Spleen (tissue), 11 donors: ENCODE data around the gene MRPS18A. TPM values are rescaled to one million over a fixed set of nuclear protein-coding genes. Genes with fewer than 3 reads are reported as not detected.

Source experiments
- DNase-seq: peaks from one replicate; pipeline ENCODE4 v3.0.0-alpha.2; 2020
- H3K27ac ChIP-seq, 8 donors: fragments of 200-600 bp; sonication (generic) in 7 of 8; 1 replicate in 4 of 8; 2 replicates in 4 of 8; pipeline versions ENCODE4 v1.5.0 to v1.8.0; 2016 to 2021; ENCODE audit warnings: inconsistent platforms in 4 of 8, mild to moderate bottlenecking in 4 of 8, moderate library complexity in 1 of 8
- H3K27me3 ChIP-seq, 7 donors: fragments of 200-600 bp; sonication (generic) in 6 of 7; replicated peaks in 1 of 7; 1 replicate in 4 of 7; 2 replicates in 3 of 7; pipeline versions ENCODE4 v1.5.0 to v1.8.0; 2016 to 2021; ENCODE audit warnings: inconsistent platforms in 3 of 7, mild to moderate bottlenecking in 1 of 7
- H3K36me3 ChIP-seq, 6 donors: fragments of 200-600 bp; sonication (generic) in 5 of 6; 1 replicate in 4 of 6; 2 replicates in 2 of 6; pipeline versions ENCODE4 v1.5.0 to v1.8.0; 2016 to 2021; ENCODE audit warnings: inconsistent platforms in 2 of 6
- H3K4me1 ChIP-seq, 6 donors: fragments of 200-600 bp; sonication (generic) in 5 of 6; 1 replicate in 3 of 6; 2 replicates in 3 of 6; pipeline versions ENCODE4 v1.5.0 to v1.8.0; 2016 to 2021; ENCODE audit warnings: inconsistent platforms in 3 of 6
- H3K4me3 ChIP-seq, 8 donors: fragments of 200-600 bp; sonication (generic) in 7 of 8; 1 replicate in 4 of 8; 2 replicates in 4 of 8; pipeline versions ENCODE4 v1.5.0 to v1.8.0; 2016 to 2021; ENCODE audit warnings: inconsistent platforms in 4 of 8, mild to moderate bottlenecking in 4 of 8, moderate library complexity in 2 of 8
- H3K9me3 ChIP-seq, 8 donors: fragments of 200-600 bp; sonication (generic) in 7 of 8; 1 replicate in 4 of 8; 2 replicates in 4 of 8; pipeline versions ENCODE4 v1.5.0 to v1.8.0; 2016 to 2021; ENCODE audit warnings: inconsistent platforms in 4 of 8
- POLR2A ChIP-seq, 3 donors: fragments of 450-650 bp; IDR thresholded peaks; one replicate each; pipeline ENCODE4 v1.5.1; 2017; ENCODE audit warnings: antibody characterized with exemption in 3 of 3, mild to moderate bottlenecking in 1 of 3
- POLR2AphosphoS5 ChIP-seq, 3 donors: sonication (generic); formaldehyde crosslinking; IDR thresholded peaks; one replicate each; pipeline ENCODE4 v1.5.1; 2017; ENCODE audit warnings: antibody characterized with exemption in 3 of 3
- WGBS, 5 donors: extraction: QIAGEN DNeasy Blood & Tissue Kit in 3 of 5; methylation state at CpG; one replicate each; pipeline versions ENCODE4 v1.1.5 to v1.1.7; 2013 to 2018; 5-methylcytosine and 5-hydroxymethylcytosine counted together
- intact Hi-C: fragments of 100-400 bp; cut with DNase I; formaldehyde crosslinking; loops from one replicate; pipeline ENCODE4 v1.15.0; 2023; ENCODE audit warnings: low total_unique reads
- polyA plus RNA-seq, 3 donors: library from polyadenylated mRNA; stranded (reverse); fragments of 200-250 nt; gene quantifications; one replicate each; pipeline ENCODE4 v1.2.1, GENCODE V29; 2013
- total RNA-seq, 7 donors: library from RNA; depleted of rRNA in 3 of 7; stranded (reverse); fragments of >200 nt in 3 of 7; fragmentation: NEBNext Ultra II Directional in 4 of 7; extraction: Animal tissue kit (Norgen Biotek cat#: 25700) in 4 of 7; gene quantifications; one replicate each; pipeline versions ENCODE4 v1.1.0 to v1.2.1, GENCODE V29; 2016 to 2021
- TF ChIP-seq, protein P1 (sequence below), 11 experiments: fragments of 200-600 bp in 7 of 11; fragments of 450-650 bp in 4 of 11; sonication (generic) in 4 of 11; IDR thresholded peaks in 8 of 11; conservative IDR thresholded peaks in 3 of 11; 1 replicate in 7 of 11; 2 replicates in 4 of 11; pipeline versions ENCODE4 v1.4.0 to v1.8.0; 2016 to 2021; ENCODE audit warnings: antibody characterized with exemption in 11 of 11, inconsistent platforms in 4 of 11, mild to moderate bottlenecking in 1 of 11
- donor health status: healthy with polysubstance abuse.
- donor health status: DM: no; HTN: no; CAD: no; lungs with moderate emphysema.
- donor health status: DM: no; HTN: no; CAD: no.
- donor health status: Bipolar disorder and iron deficiency.
- donor health status: healthy.
- donor health status: DM: no; HTN: no; CAD: no.
- donor health status: DM: yes; HTN: yes; CAD: no.

Gene MRPS18A
- total and polyA plus RNA-seq, 10 donors = 28.0 to 48.6 (median 31.5) TPM

GRCh38 chr6:43724914-43725642 is 37.5 kb upstream of the MRPS18A start:
- TF ChIP-seq, protein P1, sequence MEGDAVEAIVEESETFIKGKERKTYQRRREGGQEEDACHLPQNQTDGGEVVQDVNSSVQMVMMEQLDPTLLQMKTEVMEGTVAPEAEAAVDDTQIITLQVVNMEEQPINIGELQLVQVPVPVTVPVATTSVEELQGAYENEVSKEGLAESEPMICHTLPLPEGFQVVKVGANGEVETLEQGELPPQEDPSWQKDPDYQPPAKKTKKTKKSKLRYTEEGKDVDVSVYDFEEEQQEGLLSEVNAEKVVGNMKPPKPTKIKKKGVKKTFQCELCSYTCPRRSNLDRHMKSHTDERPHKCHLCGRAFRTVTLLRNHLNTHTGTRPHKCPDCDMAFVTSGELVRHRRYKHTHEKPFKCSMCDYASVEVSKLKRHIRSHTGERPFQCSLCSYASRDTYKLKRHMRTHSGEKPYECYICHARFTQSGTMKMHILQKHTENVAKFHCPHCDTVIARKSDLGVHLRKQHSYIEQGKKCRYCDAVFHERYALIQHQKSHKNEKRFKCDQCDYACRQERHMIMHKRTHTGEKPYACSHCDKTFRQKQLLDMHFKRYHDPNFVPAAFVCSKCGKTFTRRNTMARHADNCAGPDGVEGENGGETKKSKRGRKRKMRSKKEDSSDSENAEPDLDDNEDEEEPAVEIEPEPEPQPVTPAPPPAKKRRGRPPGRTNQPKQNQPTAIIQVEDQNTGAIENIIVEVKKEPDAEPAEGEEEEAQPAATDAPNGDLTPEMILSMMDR (IDR thresholded peaks at IDR 0.05 in 8 of 11, conservative IDR thresholded peaks at IDR 0.05 in 3 of 11) = no peak
- TF ChIP-seq POLR2A (IDR thresholded peaks at IDR 0.05) = no peak
- peak; percentile 75 to 95 (median 89) for TF ChIP-seq POLR2AphosphoS5 (IDR thresholded peaks at IDR 0.05)
- H3K4me1 ChIP-seq = peaks cover 13 to 32% (median 23%) of the 10 kb centered on the region in 6 donors
- peak overlapping the region in 6 of 8 donors; percentile 41 to 76 (median 54) for H3K27ac ChIP-seq
- DNase-seq = peak; percentile 94
- H3K9me3 ChIP-seq = peaks cover 0 to 8% (median 7%) of the 10 kb centered on the region in 8 donors
- H3K27me3 ChIP-seq = peaks cover 0 to 3% (median 0%) of the 10 kb centered on the region in 7 donors
- 14 to 52% (median 25%) methylated on average over 6 to 17 of the region's 17 CpGs for WGBS, 5 donors
- intact Hi-C loops = loop anchor here (5.0 kb wide), 1 partner anchor 352 kb away; no protein-coding TSS in a partner anchor
- H3K4me3 ChIP-seq = peak overlapping the region in 1 of 8 donors; percentile 32
- H3K36me3 ChIP-seq = no peaks in the 10 kb centered on the region

GRCh38 chr6:43724354-43724753 is 36.8 kb upstream of the MRPS18A start:
- no peaks in the 10 kb centered on the region for H3K36me3 ChIP-seq
- H3K4me1 ChIP-seq = peaks cover 13 to 32% (median 23%) of the 10 kb centered on the region in 6 donors
- peaks cover 0 to 1% (median 0%) of the 10 kb centered on the region in 8 donors for H3K9me3 ChIP-seq
- H3K27me3 ChIP-seq = peaks cover 0 to 10% (median 0%) of the 10 kb centered on the region in 7 donors
- 17 to 45% (median 39%) methylated on average over 2 of the region's 2 CpGs for WGBS, 5 donors
- TF ChIP-seq POLR2AphosphoS5 (IDR thresholded peaks at IDR 0.05) (no peak), POLR2A (IDR thresholded peaks at IDR 0.05) (no peak)
- TF ChIP-seq, protein P1 (IDR thresholded peaks at IDR 0.05 in 8 of 11, conservative IDR thresholded peaks at IDR 0.05 in 3 of 11) = no peak
- H3K27ac ChIP-seq = peak overlapping the region in 5 of 8 donors; percentile 8 to 76 (median 49)
- intact Hi-C loops = loop anchor here (5.0 kb wide), 1 partner anchor 353 kb away; no protein-coding TSS in a partner anchor
- no peak for DNase-seq
- H3K4me3 ChIP-seq = peak overlapping the region in 1 of 8 donors; percentile 2

GRCh38 chr6:43723737-43724295 is 36.2 kb upstream of the MRPS18A start:
- no peaks in the 10 kb centered on the region for H3K36me3 ChIP-seq
- TF ChIP-seq, protein P1 (IDR thresholded peaks at IDR 0.05 in 8 of 11, conservative IDR thresholded peaks at IDR 0.05 in 3 of 11) = peak; percentile 32 to 83 (median 74)
- no peak for TF ChIP-seq POLR2A (IDR thresholded peaks at IDR 0.05)
- peaks cover 13 to 32% (median 23%) of the 10 kb centered on the region in 6 donors for H3K4me1 ChIP-seq
- 41 to 47% (median 44%) methylated on average over 9 of the region's 9 CpGs for WGBS, 5 donors
- H3K9me3 ChIP-seq = no peaks in the 10 kb centered on the region
- peak overlapping the region in 1 of 8 donors; percentile 2 for H3K4me3 ChIP-seq
- intact Hi-C loops = loop anchor here (5.0 kb wide), 1 partner anchor 353 kb away; no protein-coding TSS in a partner anchor
- peak; percentile 87 for DNase-seq
- peaks cover 0 to 14% (median 0%) of the 10 kb centered on the region in 7 donors for H3K27me3 ChIP-seq
- peak overlapping the region in 6 of 8 donors; percentile 2 to 76 (median 46) for H3K27ac ChIP-seq
